K562 (cell line): ENCODE measurements around the gene SFMBT2.

Source experiments
- CBFB ChIP-seq: sonication (generic); formaldehyde crosslinking; IDR thresholded peaks from 2 replicates; pipeline ENCODE4 v1.4.0; 2020; ENCODE audit warnings: mild to moderate bottlenecking, missing genetic modification reagents
- COPS2 ChIP-seq: fragments of 450-650 bp; conservative IDR thresholded peaks from 2 replicates; pipeline ENCODE4 v1.6.1; 2016; ENCODE audit warnings: mild to moderate bottlenecking, moderate library complexity
- CTCF ChIP-seq, 3 experiments: IDR thresholded peaks in 2 of 3; conservative IDR thresholded peaks in 1 of 3; 2 replicates each; pipeline ENCODE4 v1.5.1; 2011 to 2012; ENCODE audit warnings: low read length in 3 of 3, mild to moderate bottlenecking in 3 of 3, control low read depth in 2 of 3, improper control_type of control experiment in 1 of 3, inconsistent platforms in 1 of 3, low read depth in 1 of 3, mixed read lengths in 1 of 3, moderate library complexity in 1 of 3; ENCODE audit not compliant: insufficient read depth in 2 of 3
- EP400 ChIP-seq: fragments of 450-650 bp; IDR thresholded peaks from 2 replicates; pipeline ENCODE4 v1.6.1; 2017; ENCODE audit warnings: antibody characterized with exemption, mild to moderate bottlenecking, moderate library complexity
- PYGO2 ChIP-seq: fragments of 450-650 bp; IDR thresholded peaks from 2 replicates; pipeline ENCODE4 v1.6.1; 2016; ENCODE audit warnings: mild to moderate bottlenecking, missing genetic modification characterization, moderate library complexity, missing compliant biosample characterization
- RAD51 ChIP-seq: fragments of 450-650 bp; IDR thresholded peaks from 2 replicates; pipeline ENCODE4 v1.7.1; 2016; ENCODE audit warnings: low read depth, mild to moderate bottlenecking, borderline replicate concordance
- SIN3A ChIP-seq, 2 experiments: fragments of 150-350 bp in 1 of 2; IDR thresholded peaks; 2 replicates each; pipeline ENCODE4 v1.6.1; 2011 to 2016; ENCODE audit warnings: borderline replicate concordance in 2 of 2, low read depth in 2 of 2, low read length in 2 of 2, mild to moderate bottlenecking in 2 of 2, moderate library complexity in 2 of 2; ENCODE audit not compliant: control insufficient read depth in 1 of 2
- ZNF217 ChIP-seq: sonication (generic); formaldehyde crosslinking; IDR thresholded peaks from 2 replicates; pipeline ENCODE4 v1.8.0; 2022; ENCODE audit warnings: mild to moderate bottlenecking, missing genetic modification reagents
- ZNF347 ChIP-seq: fragments of 450-650 bp; formaldehyde crosslinking; IDR thresholded peaks from 2 replicates; pipeline ENCODE4 v1.4.0; 2020; ENCODE audit warnings: low read depth, mild to moderate bottlenecking, moderate library complexity
- ZNF707 ChIP-seq: fragments of 250-450 bp; sonication (Bioruptor Pico); conservative IDR thresholded peaks from 2 replicates; pipeline ENCODE4 v1.8.0; 2022; ENCODE audit warnings: inconsistent platforms, mild to moderate bottlenecking, moderate library complexity
- ZZZ3 ChIP-seq: fragments of 450-650 bp; IDR thresholded peaks from 2 replicates; pipeline ENCODE4 v1.6.1; 2016; ENCODE audit warnings: antibody characterized with exemption, mild to moderate bottlenecking, moderate library complexity
- TF ChIP-seq, protein P1 (sequence below): sonication (generic); formaldehyde crosslinking; IDR thresholded peaks from 2 replicates; pipeline ENCODE4 v1.5.0; 2020; ENCODE audit warnings: missing genetic modification reagents
- TF ChIP-seq, protein P2 (sequence below): fragments of 450-650 bp; formaldehyde crosslinking; IDR thresholded peaks from 2 replicates; pipeline ENCODE4 v1.4.0; 2020; ENCODE audit warnings: mild to moderate bottlenecking, moderate library complexity

DNA sequence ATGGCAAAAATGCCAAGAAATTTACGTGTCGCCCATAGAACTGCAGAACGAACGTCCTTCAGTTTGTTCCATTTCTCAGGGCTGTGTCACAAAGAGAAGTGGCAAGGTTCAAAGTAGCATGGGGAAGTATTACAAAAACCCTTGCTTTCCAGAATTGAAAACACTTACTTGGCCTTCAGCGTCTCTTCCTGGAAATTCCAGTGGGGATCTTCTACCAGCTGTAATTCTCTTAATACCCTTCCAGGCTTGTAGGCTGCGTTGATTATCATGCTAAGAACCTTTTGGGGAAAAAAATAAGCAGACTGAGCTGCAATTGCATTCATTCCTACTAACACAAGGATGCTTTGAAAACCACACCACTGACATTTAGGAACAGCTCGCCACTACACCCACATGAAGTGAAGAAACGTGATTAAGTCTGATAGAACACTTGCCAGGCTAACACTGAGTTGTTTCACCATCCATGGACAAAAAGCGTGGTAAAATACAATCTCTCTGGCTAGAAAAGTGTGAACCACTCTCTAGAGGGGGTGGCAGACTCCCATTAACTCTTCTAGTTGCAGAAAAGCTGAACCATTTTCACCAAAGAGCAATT is 222.3 kb downstream of the SFMBT2 start:
- TF ChIP-seq, protein P1, sequence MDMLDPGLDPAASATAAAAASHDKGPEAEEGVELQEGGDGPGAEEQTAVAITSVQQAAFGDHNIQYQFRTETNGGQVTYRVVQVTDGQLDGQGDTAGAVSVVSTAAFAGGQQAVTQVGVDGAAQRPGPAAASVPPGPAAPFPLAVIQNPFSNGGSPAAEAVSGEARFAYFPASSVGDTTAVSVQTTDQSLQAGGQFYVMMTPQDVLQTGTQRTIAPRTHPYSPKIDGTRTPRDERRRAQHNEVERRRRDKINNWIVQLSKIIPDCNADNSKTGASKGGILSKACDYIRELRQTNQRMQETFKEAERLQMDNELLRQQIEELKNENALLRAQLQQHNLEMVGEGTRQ (CRISPR knock-in tag): no peak
- TF ChIP-seq PYGO2 (tag) (no peak), ZNF707 (CRISPR knock-in tag) (no peak), COPS2 (no peak), EP400 (no peak), ZNF347 (CRISPR knock-in tag) (no peak), CBFB (CRISPR knock-in tag) (no peak), ZNF217 (CRISPR knock-in tag) (no peak), RAD51 (no peak), SIN3A (IDR thresholded peaks at IDR 0.05; ENCODE audit: borderline replicate concordance in 2 of 2, control insufficient read depth in 1 of 2, low read depth in 2 of 2, low read length in 2 of 2) (no peak), CTCF (IDR thresholded peaks at IDR 0.05 in 2 of 3, conservative IDR thresholded peaks at IDR 0.05 in 1 of 3; ENCODE audit: insufficient read depth in 2 of 3, low read depth in 1 of 3, low read length in 3 of 3) (no peak), ZZZ3 (no peak)
- TF ChIP-seq, protein P2, sequence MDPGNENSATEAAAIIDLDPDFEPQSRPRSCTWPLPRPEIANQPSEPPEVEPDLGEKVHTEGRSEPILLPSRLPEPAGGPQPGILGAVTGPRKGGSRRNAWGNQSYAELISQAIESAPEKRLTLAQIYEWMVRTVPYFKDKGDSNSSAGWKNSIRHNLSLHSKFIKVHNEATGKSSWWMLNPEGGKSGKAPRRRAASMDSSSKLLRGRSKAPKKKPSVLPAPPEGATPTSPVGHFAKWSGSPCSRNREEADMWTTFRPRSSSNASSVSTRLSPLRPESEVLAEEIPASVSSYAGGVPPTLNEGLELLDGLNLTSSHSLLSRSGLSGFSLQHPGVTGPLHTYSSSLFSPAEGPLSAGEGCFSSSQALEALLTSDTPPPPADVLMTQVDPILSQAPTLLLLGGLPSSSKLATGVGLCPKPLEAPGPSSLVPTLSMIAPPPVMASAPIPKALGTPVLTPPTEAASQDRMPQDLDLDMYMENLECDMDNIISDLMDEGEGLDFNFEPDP (CRISPR knock-in tag): no peak
